ENCODE measurements around the gene ZMYM2.

The ZMYM2 gene

DNA sequence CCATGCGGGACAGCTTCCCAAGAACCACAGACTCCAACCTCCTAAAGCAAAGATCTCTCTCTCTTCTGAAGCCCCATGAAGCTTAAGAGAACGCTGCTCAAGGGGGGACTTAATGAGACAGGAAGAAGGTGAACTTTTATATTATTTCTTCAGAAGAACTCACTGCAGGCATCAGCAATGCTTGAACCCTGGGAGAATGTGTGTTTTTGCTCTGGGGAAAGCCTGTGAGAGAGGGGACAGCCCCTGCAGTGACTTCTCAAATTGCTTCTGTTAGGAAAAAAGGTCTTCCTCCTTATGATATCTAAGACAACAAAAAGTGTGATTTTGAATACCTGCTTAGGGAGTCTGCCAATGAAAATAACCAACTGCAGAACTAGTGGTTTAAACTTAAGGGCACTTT lies 179.3 kb downstream of the ZMYM2 start:
- DNase-seq = no peak

DNA sequence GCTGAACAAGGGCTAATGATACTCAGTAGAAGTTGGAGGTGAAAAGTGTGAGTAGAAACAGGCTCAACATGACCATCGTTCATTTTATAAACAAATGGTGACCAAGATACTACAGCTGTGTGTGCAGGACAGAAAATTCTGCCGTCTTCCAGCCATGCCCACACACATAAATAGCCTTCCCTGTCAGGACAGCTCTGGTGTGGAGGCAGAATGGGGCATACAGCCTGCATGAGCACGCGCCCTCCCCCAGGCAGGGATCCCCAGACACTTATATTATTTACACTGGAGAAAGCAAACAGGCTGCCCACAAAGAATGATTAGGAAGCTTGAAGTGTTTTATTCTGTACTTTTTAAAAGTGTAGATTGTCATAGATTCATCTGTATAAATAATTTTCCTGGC lies 182.0 kb downstream of the ZMYM2 start:
- no peak for DNase-seq

Measured in GF-D8 (cell line).